H1 (cell line): ENCODE results near the gene GNG7. TPM values are rescaled to one million over a fixed set of nuclear protein-coding genes. Genes with fewer than 3 reads are reported as not detected.

Experiments used
- CTCF ChIA-PET: fragments of 300-600 bp; sonication (Branson Sonifier 250); formaldehyde crosslinking; loops from one replicate; lab custom pipeline; 2021; ENCODE audit not compliant: partially characterized antibody; lab: Charles Lee
- POLR2A ChIA-PET: fragments of 300-600 bp; sonication (Branson Sonifier 250); formaldehyde crosslinking; loops from one replicate; lab custom pipeline; 2021; ENCODE audit warnings: inconsistent platforms; ENCODE audit not compliant: partially characterized antibody; lab: Charles Lee
- DNase-seq, 2 experiments: peaks; one replicate each; pipeline versions ENCODE4 v3.0.0 to v3.0.0-alpha.2; 2010 to 2022; ENCODE audit warnings: low spot score in 2 of 2, low read depth in 1 of 2, mixed read lengths in 1 of 2
- FAIRE-seq: peaks from 2 replicates; lab custom pipeline; 2011; peaks lifted over from hg19 to GRCh38; lab: Jason Lieb, UNC
- H2AFZ ChIP-seq: 2 replicates; pipeline ENCODE4 v1.8.1; 2012; ENCODE audit warnings: low read length, inconsistent platforms
- H2AK5ac ChIP-seq: 2 replicates; pipeline ENCODE4 v1.6.1; 2013; ENCODE audit warnings: low read depth, low read length
- H2BK120ac ChIP-seq: replicated peaks from 2 replicates; pipeline ENCODE3; 2013; ENCODE audit warnings: low read depth, low read length, inconsistent platforms
- H2BK12ac ChIP-seq: 2 replicates; pipeline ENCODE4 v1.6.1; 2013; ENCODE audit warnings: low read depth, low read length
- H2BK15ac ChIP-seq: 2 replicates; pipeline ENCODE4 v1.6.1; 2013; ENCODE audit warnings: low read length
- H2BK20ac ChIP-seq: 2 replicates; pipeline ENCODE4 v1.6.1; 2013; ENCODE audit warnings: low read length
- H2BK5ac ChIP-seq: 2 replicates; pipeline ENCODE4 v1.6.1; 2013; ENCODE audit warnings: low read depth, low read length
- H3K14ac ChIP-seq: 2 replicates; pipeline ENCODE4 v1.6.1; 2013; ENCODE audit warnings: inconsistent platforms; ENCODE audit not compliant: insufficient read length
- H3K18ac ChIP-seq: 2 replicates; pipeline ENCODE4 v1.6.1; 2013; ENCODE audit warnings: low read length; ENCODE audit errors: extremely low read depth
- H3K23ac ChIP-seq: 2 replicates; pipeline ENCODE4 v1.6.1; 2013; ENCODE audit warnings: inconsistent platforms; ENCODE audit not compliant: insufficient read length
- H3K23me2 ChIP-seq: 2 replicates; pipeline ENCODE4 v1.6.1; 2013; ENCODE audit warnings: low read depth, low read length
- H3K27ac ChIP-seq: 2 replicates; pipeline ENCODE4 v1.6.1; 2011; ENCODE audit warnings: low read depth, low read length, inconsistent platforms
- H3K27me3 ChIP-seq, 4 experiments: replicated peaks in 1 of 4; 1 replicate in 1 of 4; 2 replicates in 3 of 4; pipeline versions ENCODE4 v1.6.1 to v1.8.1; 2011 to 2013; ENCODE audit warnings: low read length in 3 of 4, mild to moderate bottlenecking in 3 of 4, inconsistent platforms in 2 of 4, mixed read lengths in 2 of 4, moderate library complexity in 1 of 4; ENCODE audit not compliant: control insufficient read depth in 3 of 4, insufficient read depth in 3 of 4; ENCODE audit errors: extremely low read depth in 1 of 4
- H3K36me3 ChIP-seq, 4 experiments: 2 replicates each; pipeline versions ENCODE4 v1.6.1 to v1.8.1; 2011 to 2013; ENCODE audit warnings: mild to moderate bottlenecking in 4 of 4, low read length in 3 of 4, moderate library complexity in 2 of 4, control low read depth in 1 of 4, inconsistent platforms in 1 of 4; ENCODE audit not compliant: insufficient read depth in 4 of 4, control insufficient read depth in 2 of 4
- H3K4ac ChIP-seq: replicated peaks from 2 replicates; pipeline ENCODE3; 2013; ENCODE audit warnings: low read length, low read depth, mixed read lengths, inconsistent platforms; ENCODE audit not compliant: insufficient read length
- H3K4me1 ChIP-seq, 4 experiments: replicated peaks in 1 of 4; 1 replicate in 1 of 4; 2 replicates in 3 of 4; pipeline versions ENCODE4 v1.6.1 to v1.8.1; 2011 to 2013; ENCODE audit warnings: low read length in 3 of 4, inconsistent platforms in 2 of 4, mixed read lengths in 1 of 4; ENCODE audit not compliant: insufficient read depth in 4 of 4, control insufficient read depth in 3 of 4
- H3K4me2 ChIP-seq, 2 experiments: 2 replicates each; pipeline versions ENCODE4 v1.6.1 to v1.8.1; 2011 to 2013; ENCODE audit warnings: low read depth in 2 of 2, low read length in 2 of 2, control low read depth in 1 of 2, inconsistent platforms in 1 of 2, mild to moderate bottlenecking in 1 of 2; ENCODE audit not compliant: insufficient read depth in 1 of 2
- H3K4me3 ChIP-seq, 4 experiments: fragments of 200-600, 300-600 bp in 1 of 4; sonication (generic), shearing (Covaris generic), sonication (Bioruptor Twin) in 1 of 4; 2 replicates each; pipeline versions ENCODE4 v1.5.1 to v1.8.1; 2011 to 2016; ENCODE audit warnings: low read length in 4 of 4, low read depth in 3 of 4, control low read depth in 2 of 4, inconsistent platforms in 2 of 4, mild to moderate bottlenecking in 2 of 4, mixed read lengths in 1 of 4, moderate library complexity in 1 of 4; ENCODE audit not compliant: insufficient read depth in 2 of 4; ENCODE audit errors: extremely low read depth in 1 of 4
- H3K56ac ChIP-seq: replicated peaks from 2 replicates; pipeline ENCODE3; 2013; ENCODE audit warnings: low read depth, mild to moderate bottlenecking, mixed read lengths, low read length, inconsistent platforms; ENCODE audit not compliant: insufficient read length
- H3K79me1 ChIP-seq: 2 replicates; pipeline ENCODE4 v1.6.1; 2013; ENCODE audit warnings: low read depth, low read length, control low read depth
- H3K79me2 ChIP-seq, 2 experiments: 2 replicates each; pipeline versions ENCODE4 v1.6.1 to v1.8.1; 2012 to 2013; ENCODE audit warnings: low read length in 2 of 2, mild to moderate bottlenecking in 2 of 2, inconsistent platforms in 1 of 2; ENCODE audit not compliant: insufficient read depth in 2 of 2, control insufficient read depth in 1 of 2
- H3K9ac ChIP-seq, 4 experiments: replicated peaks in 1 of 4; 1 replicate in 1 of 4; 2 replicates in 3 of 4; pipeline versions ENCODE4 v1.6.1 to v1.8.1; 2011 to 2013; ENCODE audit warnings: low read depth in 3 of 4, low read length in 3 of 4, control low read depth in 2 of 4, mild to moderate bottlenecking in 2 of 4, moderate library complexity in 2 of 4, inconsistent platforms in 1 of 4; ENCODE audit errors: extremely low read depth in 1 of 4
- H3K9me3 ChIP-seq, 2 experiments: 2 replicates each; pipeline versions ENCODE4 v1.6.1 to v1.8.1; 2012 to 2013; ENCODE audit warnings: mild to moderate bottlenecking in 2 of 2, moderate library complexity in 2 of 2, control low read depth in 1 of 2, inconsistent platforms in 1 of 2, low read depth in 1 of 2, low read length in 1 of 2, mixed read lengths in 1 of 2; ENCODE audit not compliant: insufficient read depth in 2 of 2
- H4K20me1 ChIP-seq, 2 experiments: replicated peaks in 1 of 2; 2 replicates each; pipeline versions ENCODE3 to v1.8.1; 2011 to 2013; ENCODE audit warnings: inconsistent platforms in 2 of 2, low read length in 2 of 2, mild to moderate bottlenecking in 1 of 2; ENCODE audit not compliant: insufficient read depth in 2 of 2, control insufficient read depth in 1 of 2
- H4K5ac ChIP-seq: 2 replicates; pipeline ENCODE4 v1.6.1; 2013; ENCODE audit warnings: low read length, low read depth, mixed read lengths, inconsistent platforms; ENCODE audit not compliant: insufficient read length
- H4K8ac ChIP-seq: 2 replicates; pipeline ENCODE4 v1.8.0; 2013; ENCODE audit warnings: mild to moderate bottlenecking, moderate library complexity, low read length, inconsistent platforms; ENCODE audit not compliant: insufficient read depth; ENCODE audit errors: extremely low read depth
- H4K91ac ChIP-seq: replicated peaks from 2 replicates; pipeline ENCODE3; 2013; ENCODE audit warnings: low read length, mixed read lengths, inconsistent platforms; ENCODE audit not compliant: insufficient read length
- CBX8 ChIP-seq: fragments of 300-800, 300-1000 bp; sonication (generic); IDR thresholded peaks from 2 replicates; pipeline ENCODE4 v1.7.1; 2016; ENCODE audit warnings: low read depth, low read length, borderline replicate concordance
- CHD1 ChIP-seq: IDR thresholded peaks from 2 replicates; pipeline ENCODE4 v1.6.1; 2012; ENCODE audit warnings: low read depth, low read length, improper control_type of control experiment
- HDAC6 ChIP-seq: IDR thresholded peaks from one replicate; pipeline ENCODE4 v1.7.1; 2012; ENCODE audit warnings: low read depth, mild to moderate bottlenecking, inconsistent platforms, low read length, moderate library complexity
- KDM1A ChIP-seq: fragments of 200-600, 300-600 bp; sonication (generic); IDR thresholded peaks from 2 replicates; pipeline ENCODE4 v1.7.1; 2016; ENCODE audit warnings: mild to moderate bottlenecking, low read length, borderline replicate concordance
- POLR2AphosphoS5 ChIP-seq: IDR thresholded peaks from 2 replicates; pipeline ENCODE4 v1.6.1; 2011; ENCODE audit warnings: low read depth, low read length
- POU5F1 ChIP-seq: IDR thresholded peaks from 2 replicates; pipeline ENCODE4 v1.6.1; 2011; ENCODE audit warnings: low read depth, mild to moderate bottlenecking, low read length, moderate library complexity
- RNF2 ChIP-seq: fragments of 200-900, 300-1000 bp; sonication (generic); IDR thresholded peaks from 2 replicates; pipeline ENCODE4 v1.7.1; 2016; ENCODE audit warnings: borderline replicate concordance, low read depth, mild to moderate bottlenecking, antibody characterized with exemption, low read length; ENCODE audit not compliant: poor library complexity, severe bottlenecking; ENCODE audit errors: missing control alignments
- SIN3A ChIP-seq, 2 experiments: IDR thresholded peaks in 1 of 2; conservative IDR thresholded peaks in 1 of 2; 2 replicates each; pipeline ENCODE4 v1.6.1; 2011 to 2012; ENCODE audit warnings: low read length in 2 of 2, improper control_type of control experiment in 1 of 2, low read depth in 1 of 2, mild to moderate bottlenecking in 1 of 2
- TEAD4 ChIP-seq: IDR thresholded peaks from 2 replicates; pipeline ENCODE4 v1.6.1; 2012; ENCODE audit warnings: low read depth, low read length, inconsistent platforms, mixed read lengths
- USF2 ChIP-seq: IDR thresholded peaks from 2 replicates; pipeline ENCODE4 v1.6.1; 2011; ENCODE audit warnings: low read length, improper control_type of control experiment
- WGBS, 2 experiments: shearing (Covaris generic) in 1 of 2; methylation state at CpG; one replicate each; pipeline versions ENCODE4 v1.1.6 to v1.1.7; 2013 to 2015; ENCODE audit warnings: low lambda C conversion rate in 2 of 2, mixed read lengths in 2 of 2, inconsistent platforms in 1 of 2, low coverage in 1 of 2, missing lambda C conversion rate in 1 of 2; ENCODE audit not compliant: insufficient replicate concordance in 2 of 2, insufficient coverage in 1 of 2, insufficient read length in 1 of 2; ENCODE audit errors: extremely low coverage in 1 of 2, missing lambda C conversion rate in 1 of 2; 5-methylcytosine and 5-hydroxymethylcytosine counted together
- polyA plus RNA-seq, 7 experiments: library from polyadenylated mRNA; depleted of rRNA in 3 of 7; stranded (reverse) in 5 of 7; unstranded in 2 of 7; fragments of >200 nt in 5 of 7; fragments of 200-250 nt in 2 of 7; gene quantifications; 1 replicate in 5 of 7; 2 replicates in 1 of 7; 4 replicates in 1 of 7; pipeline versions ENCODE4 v1.2.1 to v1.2.3, GENCODE V29; 2011 to 2013; ENCODE audit warnings: missing spikeins in 2 of 7, mixed read lengths in 2 of 7
- total RNA-seq: library from RNA; stranded (reverse); fragmentation: NEBNext Ultra II Directional; extraction: Animal tissue kit (Norgen Biotek cat#: 25700); gene quantifications from 2 replicates; pipeline ENCODE4 v1.2.1, GENCODE V29; 2021

Gene GNG7
- total and polyA plus RNA-seq, 2 of the 8 experiments (the other 6 are each of a cell fraction or from before 2014, with no cell fraction given) = 2.8 to 7.8 TPM

GRCh38 chr19:2603334-2603733 is 99.2 kb downstream of the GNG7 start:
- POLR2A ChIA-PET = interaction anchor here (0.8 to 10.2 kb wide), 9 partner anchors 8 to 178 kb away, joined by 3 to 95 read pairs (median 7); partner anchors contain the start of genes GADD45B and LMNB2
- H3K27ac ChIP-seq = no peak overlapping the region
- TF ChIP-seq KDM1A (peak; percentile 67; the same call in 1 of the 2 replicates), CBX8 (no peak), USF2 (no peak), CHD1 (no peak), RNF2 (no peak), POLR2AphosphoS5 (no peak), SIN3A (conservative IDR thresholded peaks at IDR 0.05 in 1 of 2, IDR thresholded peaks at IDR 0.05 in 1 of 2; ENCODE audit: low read depth in 1 of 2, low read length in 2 of 2) (no peak), TEAD4 (peak; percentile 13; the same call in 1 of the 2 replicates), POU5F1 (no peak), HDAC6 (no peak)

More at GRCh38 chr19:2603334-2603733, 99.2 kb downstream of the GNG7 start:
- no peak overlapping the region for H4K91ac ChIP-seq
- H4K5ac ChIP-seq = no peak overlapping the region
- H3K79me1 ChIP-seq = no peaks in the 10 kb centered on the region
- H2AFZ ChIP-seq = no peak overlapping the region
- H3K14ac ChIP-seq = no peak overlapping the region
- H3K4me2 ChIP-seq = peak overlapping the region; percentile 44 to 49
- WGBS, 2 experiments = 15% methylated on average over 16 of the region's 17 CpGs; no CpG with 5 or more reads in 1 of the 2 experiments
- H3K9me3 ChIP-seq = no peaks in the 10 kb centered on the region
- H4K8ac ChIP-seq = no peak overlapping the region
- H3K23me2 ChIP-seq = peaks cover 3% of the 10 kb centered on the region; the same call in 1 of the 2 replicates
- no peak overlapping the region for H3K9ac ChIP-seq
- H2BK15ac ChIP-seq = no peak overlapping the region
- H3K27me3 ChIP-seq = peaks cover 0 to 4% (median 0%) of the 10 kb centered on the region in 4 experiments; a peak in 2 of 7 replicates
- H3K4me1 ChIP-seq = peaks cover 0 to 9% (median 2%) of the 10 kb centered on the region in 4 experiments; a peak in 4 of 7 replicates
- H3K56ac ChIP-seq = no peak overlapping the region
- no peak overlapping the region for H3K23ac ChIP-seq
- H2BK120ac ChIP-seq = peak overlapping the region; percentile 43
- CTCF ChIA-PET = interaction anchor here (0.9 to 2.8 kb wide), 12 partner anchors 7 to 138 kb away, joined by 3 to 21 read pairs (median 4); partner anchors contain the start of gene GADD45B
- DNase-seq (no peak), FAIRE-seq (no peak)
- no peak overlapping the region; the same call in 1 of the 2 replicates for H3K18ac ChIP-seq
- H2BK12ac ChIP-seq = no peak overlapping the region
- no peaks in the 10 kb centered on the region for H3K36me3 ChIP-seq
- H3K4me3 ChIP-seq = peak overlapping the region in 1 of 4 experiments; percentile 45; a peak in 2 of 8 replicates
- H3K79me2 ChIP-seq = no peaks in the 10 kb centered on the region
- no peak overlapping the region for H2AK5ac ChIP-seq
- no peak overlapping the region for H2BK5ac ChIP-seq
- H4K20me1 ChIP-seq = no peaks in the 10 kb centered on the region
- no peak overlapping the region for H3K4ac ChIP-seq
- H2BK20ac ChIP-seq = no peak overlapping the region
